Prostate gland (tissue), 2 donors: Measurements from ENCODE around the gene AKR7A2.
"Not testable (repeated sequence)": the region's sequence is repeated elsewhere in the genome, so short reads cannot be mapped to it uniquely, and the experiment has no call there.

Experiments
- POLR2A ChIP-seq: fragments of 450-650 bp; IDR thresholded peaks from one replicate; pipeline ENCODE4 v1.6.1; 2016; ENCODE audit warnings: antibody characterized with exemption, mild to moderate bottlenecking
- TF ChIP-seq, protein P1 (sequence below), 4 experiments: fragments of 200-600 bp in 2 of 4; fragments of 450-650 bp in 2 of 4; sonication (generic) in 2 of 4; IDR thresholded peaks; 1 replicate in 3 of 4; 2 replicates in 1 of 4; pipeline ENCODE4 v1.5.1; 2016 to 2019; ENCODE audit warnings: antibody characterized with exemption in 4 of 4, mild to moderate bottlenecking in 2 of 4, moderate library complexity in 2 of 4

DNA sequence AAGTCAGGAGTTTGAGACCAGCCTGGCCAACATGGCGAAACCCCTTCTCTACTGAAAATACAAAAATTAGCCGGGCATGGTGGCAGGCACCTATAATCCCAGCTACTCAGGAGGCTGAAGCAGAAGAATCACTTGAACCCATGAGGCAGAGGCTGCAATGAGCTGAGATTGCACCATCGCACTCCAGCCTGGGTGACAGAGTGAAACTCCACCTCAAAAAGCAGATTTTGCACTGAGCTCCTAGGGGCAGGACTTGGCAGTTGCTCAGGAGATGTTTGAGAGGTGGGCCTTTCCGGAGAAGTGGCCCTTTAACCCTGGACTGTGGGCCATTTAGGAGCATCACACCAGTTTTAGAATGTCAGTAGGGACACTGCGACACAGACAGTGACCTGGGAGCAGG, 55.6 kb downstream of the AKR7A2 start:
- TF ChIP-seq, protein P1, sequence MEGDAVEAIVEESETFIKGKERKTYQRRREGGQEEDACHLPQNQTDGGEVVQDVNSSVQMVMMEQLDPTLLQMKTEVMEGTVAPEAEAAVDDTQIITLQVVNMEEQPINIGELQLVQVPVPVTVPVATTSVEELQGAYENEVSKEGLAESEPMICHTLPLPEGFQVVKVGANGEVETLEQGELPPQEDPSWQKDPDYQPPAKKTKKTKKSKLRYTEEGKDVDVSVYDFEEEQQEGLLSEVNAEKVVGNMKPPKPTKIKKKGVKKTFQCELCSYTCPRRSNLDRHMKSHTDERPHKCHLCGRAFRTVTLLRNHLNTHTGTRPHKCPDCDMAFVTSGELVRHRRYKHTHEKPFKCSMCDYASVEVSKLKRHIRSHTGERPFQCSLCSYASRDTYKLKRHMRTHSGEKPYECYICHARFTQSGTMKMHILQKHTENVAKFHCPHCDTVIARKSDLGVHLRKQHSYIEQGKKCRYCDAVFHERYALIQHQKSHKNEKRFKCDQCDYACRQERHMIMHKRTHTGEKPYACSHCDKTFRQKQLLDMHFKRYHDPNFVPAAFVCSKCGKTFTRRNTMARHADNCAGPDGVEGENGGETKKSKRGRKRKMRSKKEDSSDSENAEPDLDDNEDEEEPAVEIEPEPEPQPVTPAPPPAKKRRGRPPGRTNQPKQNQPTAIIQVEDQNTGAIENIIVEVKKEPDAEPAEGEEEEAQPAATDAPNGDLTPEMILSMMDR (IDR thresholded peaks at IDR 0.05), result not testable (repeated sequence)
- TF ChIP-seq POLR2A, result not testable (repeated sequence)
